ENCODE measurements around the gene SMARCC1. TPM values are rescaled to one million over a fixed set of nuclear protein-coding genes. Genes with fewer than 3 reads are reported as not detected.

SMARCC1 gene
- total RNA-seq, 1 donor from 2014 or later: 46.2 TPM

DNA sequence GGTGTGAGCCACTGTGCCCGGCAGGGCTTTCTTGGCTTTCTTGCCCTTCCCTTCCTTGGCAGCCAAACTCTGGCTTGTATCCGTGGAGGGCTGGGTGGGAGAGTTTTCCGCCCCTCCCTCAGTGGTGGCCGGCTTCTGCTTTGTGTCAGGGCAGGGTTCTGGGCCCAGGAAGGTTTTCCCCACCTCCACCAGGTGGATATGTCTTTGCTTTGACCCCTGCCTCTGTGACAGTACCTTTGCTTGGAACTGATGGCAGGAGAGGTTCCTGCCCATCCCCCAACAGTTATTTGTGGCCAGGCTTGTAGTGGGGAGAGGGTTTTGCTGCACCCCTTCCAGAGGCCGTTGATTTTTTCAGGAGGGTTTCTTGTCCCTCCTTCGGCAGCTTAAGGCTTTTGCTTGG lies 227.4 kb downstream of the SMARCC1 start:
- DNase-seq (ENCODE audit: low spot score): no peak

DNA sequence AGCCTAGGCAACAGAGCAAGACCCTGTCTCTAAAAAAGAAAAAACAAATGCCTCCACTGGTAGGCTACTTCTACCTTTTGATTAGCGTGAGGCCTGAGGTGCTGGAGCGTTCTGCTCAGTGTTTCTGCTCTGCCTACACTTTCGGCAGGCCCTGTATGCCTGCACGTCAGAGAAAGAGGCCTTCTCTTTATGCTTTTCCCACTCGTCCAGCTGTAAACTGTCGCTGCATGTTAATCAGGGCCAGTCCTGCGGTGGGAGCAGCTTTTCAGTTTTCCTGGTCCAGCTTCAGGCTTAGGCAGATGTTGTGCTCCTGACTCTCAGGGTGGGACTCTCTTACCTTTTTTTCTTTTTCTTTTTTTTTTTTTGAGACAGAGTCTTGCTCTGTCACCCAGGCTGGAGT lies 228.3 kb downstream of the SMARCC1 start:
- no peak for DNase-seq (ENCODE audit: low spot score)

DNA sequence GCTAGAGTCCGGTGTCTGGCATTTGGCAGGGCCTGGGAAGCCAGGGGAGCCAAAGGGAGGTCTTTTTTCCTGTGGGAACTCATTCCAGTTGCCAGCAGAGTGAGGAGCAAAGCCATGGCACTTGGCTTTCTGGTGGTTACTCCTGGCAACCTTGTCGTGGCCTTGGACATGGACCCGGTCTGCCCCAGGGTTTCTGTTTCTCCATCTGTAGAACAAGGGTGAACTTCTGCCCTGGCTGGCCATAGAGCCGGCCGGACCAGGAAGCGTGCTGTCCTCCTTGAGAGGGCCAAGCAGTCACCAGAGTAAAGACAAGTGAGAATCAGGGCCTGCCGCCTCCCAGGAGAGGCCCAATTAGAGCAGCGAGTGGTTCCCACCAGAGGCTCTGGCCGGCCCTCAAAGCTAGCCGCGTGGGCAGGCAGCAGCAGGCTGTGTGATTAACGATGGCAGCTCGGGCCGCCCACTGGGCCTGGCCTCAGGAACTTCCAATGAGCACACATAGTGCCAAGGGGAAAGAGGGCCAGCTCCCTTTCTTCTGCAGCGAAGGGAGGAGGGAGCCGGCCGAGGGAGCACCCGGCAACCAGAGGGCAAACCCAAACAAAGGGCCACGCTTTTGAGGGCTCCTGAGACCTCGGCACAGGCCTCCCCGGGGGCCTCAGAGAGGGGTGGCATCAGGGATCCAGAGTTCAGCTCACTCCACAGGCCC lies 239.1 kb downstream of the SMARCC1 start:
- DNase-seq (ENCODE audit: low spot score): peak; percentile 38

DNA sequence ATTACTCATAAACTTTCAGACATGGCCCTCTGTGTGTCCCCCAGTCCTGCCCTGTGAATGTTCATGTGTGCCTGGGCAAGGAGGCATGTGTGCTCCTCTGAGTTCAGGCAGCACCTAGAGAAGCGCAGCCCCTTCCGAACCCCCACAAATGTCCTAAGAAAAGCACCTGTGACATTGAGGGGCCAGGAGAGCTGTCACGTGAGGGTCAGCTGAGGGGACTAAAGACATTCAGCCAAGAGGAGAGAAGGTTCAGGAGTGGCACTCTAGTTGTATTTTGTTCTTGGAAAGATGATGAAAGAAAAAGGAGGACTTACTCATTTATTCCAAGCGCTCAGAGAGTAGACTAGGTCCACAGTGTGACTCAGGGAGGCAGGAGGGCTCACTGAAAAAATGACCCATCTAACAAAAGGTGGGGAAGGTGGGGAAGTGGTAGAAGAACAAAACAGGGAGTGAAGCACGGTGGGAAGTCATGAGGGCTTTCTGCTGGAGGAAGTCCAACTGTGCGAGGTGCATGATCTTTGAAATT lies 240.0 kb downstream of the SMARCC1 start:
- no peak for DNase-seq (ENCODE audit: low spot score)

DNA sequence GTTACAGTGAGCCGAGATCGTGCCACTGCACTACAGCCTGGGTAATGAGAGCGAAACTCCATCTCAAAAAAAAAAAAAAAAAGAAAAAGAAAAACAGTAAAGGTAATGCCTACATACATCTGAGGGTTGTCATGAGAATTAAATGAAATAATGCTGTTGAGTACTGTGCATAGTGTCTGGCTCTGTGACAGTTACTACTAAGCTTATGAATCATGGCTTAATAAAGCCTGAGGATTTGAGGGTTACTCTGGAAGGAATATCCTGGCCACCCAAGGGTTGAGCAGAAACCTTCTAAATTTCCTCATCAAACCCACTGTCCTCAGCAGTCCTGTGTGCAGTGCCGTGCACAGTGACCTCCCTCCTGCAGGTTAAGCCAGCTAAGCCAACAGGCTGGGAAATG lies 241.4 kb downstream of the SMARCC1 start:
- DNase-seq (ENCODE audit: low spot score): peak; percentile 21

DNA sequence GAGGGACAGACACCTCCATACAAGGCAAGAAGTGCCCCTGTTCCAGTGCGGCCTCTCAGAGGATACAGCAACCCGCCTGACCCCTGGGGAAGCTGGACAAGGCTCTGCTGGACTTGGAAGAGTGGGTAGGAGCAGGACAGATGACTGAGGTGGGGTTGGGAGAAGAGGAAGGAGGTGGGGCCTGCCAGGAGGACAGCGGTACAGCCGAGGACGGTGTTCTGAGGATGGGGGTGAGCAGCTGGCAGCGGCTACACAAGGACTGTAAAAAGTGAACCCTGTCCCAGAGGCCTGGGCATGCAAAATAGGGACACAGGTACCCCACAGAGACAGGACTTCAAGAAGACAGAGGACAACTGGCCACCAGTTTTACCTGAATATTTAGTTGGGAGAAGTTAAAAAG lies 244.7 kb downstream of the SMARCC1 start:
- no peak for DNase-seq (ENCODE audit: low spot score)

DNA sequence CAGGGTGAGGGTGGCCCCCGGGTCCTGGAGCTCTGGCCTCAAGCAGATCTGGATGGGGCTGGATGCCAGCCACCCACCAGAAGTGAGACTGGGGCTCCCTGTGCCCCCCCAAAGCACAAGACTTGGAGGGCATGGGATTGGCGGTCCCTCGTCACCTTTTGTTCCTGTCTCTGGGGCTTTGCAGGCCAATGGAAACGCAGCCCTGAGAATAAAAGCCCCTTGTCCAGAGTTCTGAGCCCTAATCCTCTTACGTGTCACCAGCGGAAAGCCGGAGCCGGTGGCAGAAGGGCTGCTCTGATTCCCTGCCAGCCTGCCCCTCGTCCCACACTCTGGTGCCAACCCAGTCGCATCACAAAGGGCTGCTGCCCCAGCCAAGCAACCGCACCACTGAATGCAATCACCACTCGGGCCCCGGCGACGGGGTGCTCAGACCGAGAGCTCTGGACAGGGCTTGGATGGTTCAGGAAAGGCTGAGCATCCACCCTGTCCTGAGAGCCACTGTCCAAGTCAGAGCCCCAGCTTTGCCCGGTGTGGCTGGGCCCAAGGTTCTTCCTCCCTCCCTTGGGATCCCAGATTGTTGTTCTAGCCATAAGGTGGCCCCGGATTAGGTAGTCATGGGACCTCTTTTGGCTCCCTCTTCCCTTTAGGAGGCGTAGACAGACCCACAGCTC lies 245.3 kb downstream of the SMARCC1 start:
- DNase-seq (ENCODE audit: low spot score): no peak

Other genes starting within 250 kb of the SMARCC1 start
- 18.1 TPM for gene CSPG5, start 203.0 kb downstream of the SMARCC1 start, total RNA-seq (ENCODE audit: insufficient read depth, low replicate concordance)
- gene DHX30, start 21.2 kb upstream of the SMARCC1 start, total RNA-seq (ENCODE audit: insufficient read depth, low replicate concordance): 41.2 TPM
- gene MAP4, start 234.5 kb upstream of the SMARCC1 start, total RNA-seq (ENCODE audit: insufficient read depth, low replicate concordance): 54.9 TPM

All from umbilical cord (tissue), 2 donors.